Activated CD8-positive, alpha-beta T cell treated with anti-CD3 and anti-CD28 coated beads, Interleukin-2, amount 10 ng/mL, durations not matched to agents 7 days and 5 days (primary cell): ENCODE results near the gene SIPA1. TPM values are rescaled to one million over a fixed set of nuclear protein-coding genes. Genes with fewer than 3 reads are reported as not detected.
"Not testable (repeated sequence)": the region's sequence is repeated elsewhere in the genome, so short reads cannot be mapped to it uniquely, and the experiment has no call there.

Experiments
- ATAC-seq: fragments of 150-1000 bp; cut with Tn5 transposase; one replicate; pipeline ENCODE4 v1.10.0; 2021; ENCODE audit warnings: moderate library complexity
- CTCF ChIA-PET: fragments of 350-600 bp; sonication (Branson Sonifier 250); formaldehyde crosslinking; loops from one replicate; lab custom pipeline; 2021; ENCODE audit warnings: antibody characterized with exemption; lab: Charles Lee
- POLR2A ChIA-PET: fragments of 350-600 bp; sonication (Branson Sonifier 250); formaldehyde crosslinking; loops from one replicate; lab custom pipeline; 2021; ENCODE audit warnings: antibody characterized with exemption; lab: Charles Lee
- DNase-seq: peaks from one replicate; pipeline ENCODE4 v3.0.0-alpha.2; 2020
- H3K27ac Mint-ChIP-seq: one replicate; pipeline ENCODE4 v1.8.0; 2021; ENCODE audit warnings: mild to moderate bottlenecking, mixed read lengths
- H3K27me3 Mint-ChIP-seq: one replicate; pipeline ENCODE4 v1.8.0; 2021; ENCODE audit warnings: low read depth, mixed read lengths
- H3K36me3 Mint-ChIP-seq: one replicate; pipeline ENCODE4 v1.8.0; 2021; ENCODE audit warnings: low read depth, mixed read lengths
- H3K4me1 Mint-ChIP-seq: one replicate; pipeline ENCODE4 v1.8.0; 2021; ENCODE audit warnings: low read depth, mixed read lengths
- H3K4me3 Mint-ChIP-seq: one replicate; pipeline ENCODE4 v1.8.0; 2021; ENCODE audit warnings: mild to moderate bottlenecking, mixed read lengths
- H3K9me3 Mint-ChIP-seq: one replicate; pipeline ENCODE4 v1.8.0; 2022; ENCODE audit warnings: mixed read lengths; ENCODE audit not compliant: insufficient read depth
- total RNA-seq, 2 experiments: library from RNA; stranded (reverse); gene quantifications; one replicate each; pipeline ENCODE4 v1.2.3, GENCODE V29; 2021

The SIPA1 gene
- total RNA-seq, 2 experiments from 2014 or later = 245 to 274 TPM

- peaks cover 67% of the 10 kb centered on the region for H3K4me1 Mint-ChIP-seq
- H3K27ac Mint-ChIP-seq = peak overlapping the region; percentile 98
Measured at GRCh38 chr11:65639228-65639597, 1.3 kb downstream of the SIPA1 start.

GRCh38 chr11:65639623-65640482, 2.0 kb downstream of the SIPA1 start:
- no peaks in the 10 kb centered on the region for H3K27me3 Mint-ChIP-seq
- H3K27ac Mint-ChIP-seq = peak overlapping the region; percentile 98
- DNase-seq (peak; percentile 88), ATAC-seq (peak; percentile 39)
- peaks cover 65% of the 10 kb centered on the region for H3K4me1 Mint-ChIP-seq
- ChIA-PET POLR2A (interaction anchor here (0.6 to 3.5 kb wide), 17 partner anchors 9 to 218 kb away, joined by 3 to 50 read pairs (median 6); partner anchors contain the start of genes KAT5, MAP3K11, NEAT1 and PCNX3), CTCF (interaction anchor here (1.1 to 3.3 kb wide), 9 partner anchors 9 to 244 kb away, joined by 4 to 25 read pairs (median 5); partner anchors contain the start of genes MAP3K11, PCNX3 and RELA)
- peak overlapping the region; percentile 98 for H3K4me3 Mint-ChIP-seq
- peaks cover 72% of the 10 kb centered on the region for H3K36me3 Mint-ChIP-seq
- no peaks in the 10 kb centered on the region for H3K9me3 Mint-ChIP-seq

More at GRCh38 chr11:65639228-65639597, 1.3 kb downstream of the SIPA1 start:
- ChIA-PET POLR2A (interaction anchor here (0.6 to 3.5 kb wide), 16 partner anchors 10 to 218 kb away, joined by 3 to 50 read pairs (median 6); partner anchors contain the start of genes KAT5, MAP3K11, NEAT1 and PCNX3), CTCF (interaction anchor here (0.9 to 3.3 kb wide), 13 partner anchors 9 to 245 kb away, joined by 3 to 25 read pairs (median 5); partner anchors contain the start of genes MAP3K11, MUS81, PCNX3 and RELA)
- H3K9me3 Mint-ChIP-seq, DNase-seq, ATAC-seq, H3K27me3 Mint-ChIP-seq: not testable (repeated sequence)
- Mint-ChIP-seq H3K4me3 (peak overlapping the region; percentile 98), H3K36me3 (peaks cover 72% of the 10 kb centered on the region)

GRCh38 chr11:65640483-65641296, 2.8 kb downstream of the SIPA1 start:
- no peaks in the 10 kb centered on the region for H3K9me3 Mint-ChIP-seq
- ChIA-PET CTCF (interaction anchor here (1.3 to 3.3 kb wide), 4 partner anchors 12 to 65 kb away, joined by 4 to 25 read pairs (median 11); no protein-coding TSS in a partner anchor), POLR2A (interaction anchor here (0.6 to 3.5 kb wide), 12 partner anchors 8 to 140 kb away, joined by 3 to 50 read pairs (median 3); partner anchors contain the start of genes KCNK7, MAP3K11, PCNX3 and ZNRD2)
- H3K36me3 Mint-ChIP-seq = peaks cover 74% of the 10 kb centered on the region
- H3K27me3 Mint-ChIP-seq = no peaks in the 10 kb centered on the region
- DNase-seq = peak; percentile 62
- peak overlapping the region; percentile 98 for H3K4me3 Mint-ChIP-seq
- peak overlapping the region; percentile 98 for H3K27ac Mint-ChIP-seq
- peak; percentile 6 for ATAC-seq
- peaks cover 61% of the 10 kb centered on the region for H3K4me1 Mint-ChIP-seq

GRCh38 chr11:65641297-65642013, 3.6 kb downstream of the SIPA1 start:
- Mint-ChIP-seq H3K4me3 (peak overlapping the region; percentile 98), H3K27me3 (no peaks in the 10 kb centered on the region), H3K27ac (peak overlapping the region; percentile 90), H3K36me3 (peaks cover 77% of the 10 kb centered on the region), H3K9me3 (no peaks in the 10 kb centered on the region), H3K4me1 (peaks cover 60% of the 10 kb centered on the region)
- no peak for ATAC-seq
- peak; percentile 22 for DNase-seq
- ChIA-PET POLR2A (interaction anchor here (1.2 to 2.5 kb wide), 7 partner anchors 8 to 141 kb away, joined by 3 to 16 read pairs (median 4); partner anchors contain the start of gene KCNK7), CTCF (interaction anchor here (1.3 kb wide), 1 partner anchor 211 kb away, joined by 3 read pairs; no protein-coding TSS in a partner anchor)

GRCh38 chr11:65642014-65642671, 4.2 kb downstream of the SIPA1 start:
- Mint-ChIP-seq H3K27me3 (no peaks in the 10 kb centered on the region), H3K9me3 (no peaks in the 10 kb centered on the region), H3K4me1 (peaks cover 56% of the 10 kb centered on the region), H3K4me3 (peak overlapping the region; percentile 98), H3K27ac (peak overlapping the region; percentile 90), H3K36me3 (peaks cover 72% of the 10 kb centered on the region)
- CTCF ChIA-PET = interaction anchor here (0.6 to 1.3 kb wide), 3 partner anchors 10 to 210 kb away, joined by 3 to 5 read pairs (median 3); partner anchors contain the start of gene ZNRD2
- ATAC-seq (no peak), DNase-seq (peak; percentile 33)
- POLR2A ChIA-PET = interaction anchor here (0.7 to 2.5 kb wide), 5 partner anchors 8 to 46 kb away, joined by 3 to 16 read pairs (median 3); partner anchors contain the start of gene KCNK7

- DNase-seq = peak; percentile 38
- H3K4me3 Mint-ChIP-seq = no peak overlapping the region
- no peaks in the 10 kb centered on the region for H3K27me3 Mint-ChIP-seq
- H3K27ac Mint-ChIP-seq = peak overlapping the region; percentile 78
- POLR2A ChIA-PET = interaction anchor here (0.6 to 2.5 kb wide), 4 partner anchors 8 to 15 kb away, joined by 3 to 16 read pairs (median 3); no protein-coding TSS in a partner anchor
- ATAC-seq = no peak
- H3K9me3 Mint-ChIP-seq = no peaks in the 10 kb centered on the region
- CTCF ChIA-PET = interaction anchor here (0.7 kb wide), 1 partner anchor 136 kb away, joined by 4 read pairs; no protein-coding TSS in a partner anchor
- H3K4me1 Mint-ChIP-seq = peaks cover 48% of the 10 kb centered on the region
- H3K36me3 Mint-ChIP-seq = peaks cover 69% of the 10 kb centered on the region
Measured at GRCh38 chr11:65643971-65644370, 6.1 kb downstream of the SIPA1 start.

GRCh38 chr11:65644837-65645236, 6.9 kb downstream of the SIPA1 start:
- Mint-ChIP-seq H3K4me3 (no peak overlapping the region), H3K27ac (no peak overlapping the region), H3K27me3 (no peaks in the 10 kb centered on the region), H3K36me3 (peaks cover 70% of the 10 kb centered on the region), H3K4me1 (peaks cover 42% of the 10 kb centered on the region), H3K9me3 (no peaks in the 10 kb centered on the region)
- CTCF ChIA-PET = interaction anchor here (1.5 kb wide), 1 partner anchor 19 kb away, joined by 3 read pairs; no protein-coding TSS in a partner anchor
- POLR2A ChIA-PET = interaction anchor here (0.7 to 1.2 kb wide), 2 partner anchors 9 to 79 kb away, joined by 3 read pairs; no protein-coding TSS in a partner anchor
- ATAC-seq (no peak), DNase-seq (no peak)

GRCh38 chr11:65645710-65646109, 7.8 kb downstream of the SIPA1 start:
- ATAC-seq = no peak
- Mint-ChIP-seq H3K27me3 (no peaks in the 10 kb centered on the region), H3K4me3 (no peak overlapping the region), H3K4me1 (peaks cover 39% of the 10 kb centered on the region), H3K27ac (peak overlapping the region; percentile 48), H3K36me3 (peaks cover 65% of the 10 kb centered on the region), H3K9me3 (no peaks in the 10 kb centered on the region)
- ChIA-PET POLR2A (no interaction called here), CTCF (interaction anchor here (1.5 kb wide), 1 partner anchor 20 kb away, joined by 3 read pairs; no protein-coding TSS in a partner anchor)
- DNase-seq = no peak

- no peaks in the 10 kb centered on the region for H3K9me3 Mint-ChIP-seq
- H3K4me3 Mint-ChIP-seq = no peak overlapping the region
- H3K4me1 Mint-ChIP-seq = peaks cover 40% of the 10 kb centered on the region
- CTCF ChIA-PET = interaction anchor here (1.5 kb wide), 1 partner anchor 20 kb away, joined by 3 read pairs; no protein-coding TSS in a partner anchor
- DNase-seq = no peak
- POLR2A ChIA-PET = no interaction called here
- peaks cover 65% of the 10 kb centered on the region for H3K36me3 Mint-ChIP-seq
- no peaks in the 10 kb centered on the region for H3K27me3 Mint-ChIP-seq
- H3K27ac Mint-ChIP-seq = no peak overlapping the region
- no peak for ATAC-seq
Measured at GRCh38 chr11:65646288-65646957, 8.5 kb downstream of the SIPA1 start.
